IPS-NIHi7 (cell line): Measurements from ENCODE around the gene SAP25.

ENCODE experiments used
- DNase-seq: peaks from one replicate; pipeline ENCODE4 v3.0.0; 2012; ENCODE audit warnings: mixed read lengths; ENCODE audit errors: extremely low spot score

Gene SAP25

GRCh38 chr7:100595188-100595587, 21.5 kb upstream of the SAP25 start:
- DNase-seq = no peak

DNA sequence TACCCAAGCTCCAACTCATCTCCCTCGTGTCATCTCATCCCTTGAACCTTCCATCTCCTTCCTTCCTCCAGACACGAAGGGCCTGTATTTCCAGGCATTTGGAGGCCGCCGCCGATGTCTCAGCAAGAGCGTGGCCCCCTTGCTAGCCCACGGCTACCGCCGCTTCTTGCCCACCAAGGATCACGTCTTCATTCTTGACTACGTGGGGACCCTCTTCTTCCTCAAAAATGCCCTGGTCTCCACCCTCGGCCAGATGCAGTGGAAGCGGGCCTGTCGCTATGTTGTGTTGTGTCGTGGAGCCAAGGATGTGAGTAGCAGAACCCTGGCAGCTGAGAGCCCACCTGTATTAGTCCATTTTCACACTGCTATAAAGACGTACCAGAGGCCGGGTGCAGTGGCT, 17.9 kb upstream of the SAP25 start:
- DNase-seq = no peak

GRCh38 chr7:100590077-100590737, 16.5 kb upstream of the SAP25 start:
- no peak for DNase-seq

DNA sequence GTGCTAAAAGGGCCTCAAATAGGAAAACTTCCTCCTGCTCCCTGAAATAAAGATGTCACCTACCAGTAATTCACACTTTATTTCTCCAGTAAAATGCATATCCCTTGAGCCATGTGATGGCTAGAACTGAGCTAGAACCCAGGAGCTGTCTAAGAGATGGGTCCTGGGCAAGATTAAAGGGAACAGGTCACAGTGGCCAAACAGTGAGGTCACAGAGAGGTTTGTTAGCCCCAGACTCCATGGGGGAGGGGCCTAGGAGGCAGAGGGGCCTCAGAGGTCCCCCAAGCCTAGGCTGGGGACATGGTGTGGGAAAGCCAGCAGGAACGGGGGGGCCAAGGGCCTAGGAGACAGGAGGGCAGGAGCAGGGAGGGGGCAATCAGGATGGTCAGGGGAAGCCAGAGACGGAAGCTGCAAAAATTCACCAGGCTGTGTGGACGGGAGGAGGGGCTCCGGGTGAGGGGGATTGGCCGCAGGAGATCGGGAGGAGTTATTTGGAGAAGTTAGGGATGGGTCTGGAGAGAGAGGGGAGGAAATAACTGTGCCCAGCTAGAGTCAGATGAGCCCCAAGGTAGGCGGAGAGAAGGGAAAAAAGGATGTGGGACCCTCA, 15.7 kb upstream of the SAP25 start:
- peak; percentile 29 for DNase-seq

GRCh38 chr7:100588438-100588837, 14.7 kb upstream of the SAP25 start:
- DNase-seq = no peak

DNA sequence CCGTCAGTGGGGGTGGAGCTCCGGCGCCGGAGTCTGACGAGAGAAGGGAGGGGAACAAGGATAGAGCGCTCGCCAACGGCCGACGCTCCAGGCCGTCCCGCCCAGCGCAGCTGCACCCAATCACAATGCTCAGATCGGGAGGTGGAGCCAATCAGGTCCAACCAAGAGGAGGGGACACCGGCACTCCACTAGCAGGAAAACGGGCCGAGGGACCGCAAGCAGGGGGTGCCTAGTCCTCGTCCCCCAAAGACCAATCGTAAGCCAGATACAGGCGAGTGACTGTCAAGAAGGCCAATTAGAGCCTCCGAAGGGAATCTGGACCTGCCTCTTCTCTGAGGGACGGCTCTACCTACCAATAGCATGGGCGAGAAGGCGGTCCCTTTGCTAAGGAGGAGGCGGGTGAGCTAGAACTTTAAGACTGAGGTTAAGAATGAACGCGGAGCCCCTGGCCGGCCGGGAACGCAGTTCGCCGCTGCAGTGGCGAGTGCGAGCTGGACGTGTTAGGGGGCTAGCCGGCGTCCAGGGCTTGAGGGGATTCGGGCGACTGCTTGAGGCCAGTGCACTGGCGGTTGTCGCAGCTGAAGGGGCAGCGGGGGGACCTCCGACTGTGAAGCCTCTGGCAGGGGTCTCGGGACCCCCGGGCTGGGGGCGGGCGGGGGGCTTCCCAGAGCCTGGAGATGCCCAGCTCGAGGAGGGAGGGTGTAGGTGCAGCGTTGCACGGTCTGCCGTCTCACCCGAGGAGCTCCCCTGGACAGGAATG, 12.7 kb upstream of the SAP25 start, which contains the start of gene FBXO24:
TSS of gene FBXO24 (plus strand) at position 63 of the 760 bp plus-strand sequence. CDS start at position 361, 298 bp downstream.
- peak; percentile 99 for DNase-seq

DNA sequence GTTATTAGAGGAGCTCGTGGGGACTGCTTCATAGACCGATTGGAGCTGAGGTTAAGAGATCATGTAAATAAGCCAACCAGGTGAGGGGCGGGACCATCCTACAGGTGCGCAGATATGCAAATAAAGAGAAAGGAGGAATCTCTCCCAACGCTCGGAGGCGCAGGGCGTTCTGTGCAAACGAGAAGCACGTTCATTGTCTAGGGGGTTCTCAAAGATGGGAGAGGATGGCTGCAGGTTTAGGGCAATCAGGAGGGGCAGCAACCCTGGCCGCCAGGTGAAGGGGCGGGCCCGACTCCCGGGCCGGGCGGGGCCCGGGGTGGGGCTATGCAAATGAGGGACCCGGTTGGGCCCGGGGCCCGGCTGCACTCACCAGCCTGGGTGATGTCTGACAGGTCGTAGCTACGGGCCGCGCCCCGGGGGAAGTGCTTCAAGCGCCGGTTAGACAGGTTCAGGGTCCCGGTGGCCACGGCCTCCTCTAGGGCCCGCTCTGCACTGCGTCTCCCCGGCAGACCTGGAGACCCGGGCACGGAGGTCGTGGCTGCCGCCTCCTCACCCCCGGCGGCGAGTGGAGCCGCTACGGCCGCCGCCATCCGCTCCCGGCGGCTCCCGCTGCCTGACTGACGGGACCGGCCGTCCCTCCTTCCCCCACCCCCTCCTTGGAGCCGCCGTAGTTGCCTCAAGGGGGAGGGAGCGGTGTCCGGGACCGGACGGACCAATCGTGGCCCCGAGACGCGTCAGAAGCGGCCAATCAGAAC, 12.0 kb upstream of the SAP25 start, which contains the start of gene LRCH4:
TSS of gene LRCH4 (minus strand) at position 619 of the 755 bp plus-strand sequence. CDS start at position 590, 29 bp downstream.
- DNase-seq = peak; percentile 78

DNA sequence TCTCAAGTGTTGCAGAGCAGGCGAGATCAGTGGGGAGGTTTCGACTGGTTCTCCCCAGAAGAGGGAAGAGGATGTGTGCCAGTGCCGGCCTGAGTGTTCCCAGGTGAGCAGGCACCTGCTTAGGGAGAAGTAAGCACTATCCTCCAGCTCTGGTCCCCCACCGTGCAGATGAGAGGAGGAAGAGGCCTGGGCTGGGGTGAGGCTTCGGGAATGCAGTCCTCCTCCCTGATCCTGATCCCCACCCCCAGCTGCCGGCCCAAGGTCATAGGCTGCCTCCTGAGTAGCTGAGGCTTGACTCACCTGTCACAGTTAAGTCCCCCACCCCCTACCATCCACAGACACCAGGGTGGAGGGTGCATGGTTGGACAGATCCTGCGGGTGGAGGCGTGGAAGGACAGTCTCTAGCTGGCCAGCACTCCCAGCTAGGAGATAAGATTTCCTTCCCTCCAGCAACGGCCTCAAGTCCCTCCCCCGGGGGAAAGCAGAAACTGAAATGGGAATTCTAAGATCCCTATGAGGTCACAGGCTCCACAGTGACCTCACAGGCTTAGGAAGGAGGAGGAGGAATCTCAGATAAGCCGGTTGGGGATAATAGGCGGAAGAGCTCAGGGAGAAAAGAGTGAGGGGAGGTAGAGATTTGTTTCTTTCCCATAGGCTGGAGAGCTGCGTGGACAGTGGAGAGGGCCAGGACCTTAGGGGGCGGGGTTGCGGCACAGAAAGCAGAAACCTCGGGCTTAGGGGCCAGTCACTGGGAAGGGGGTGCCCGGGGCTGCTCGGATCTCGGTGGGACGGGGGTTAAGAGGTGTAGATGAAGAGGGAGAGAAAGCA, 11.2 kb upstream of the SAP25 start:
- DNase-seq = peak; percentile 70

- no peak for DNase-seq
Measured at GRCh38 chr7:100584054-100584682, 10.5 kb upstream of the SAP25 start.

- no peak for DNase-seq
Measured at GRCh38 chr7:100583132-100584053, 9.7 kb upstream of the SAP25 start.

DNA sequence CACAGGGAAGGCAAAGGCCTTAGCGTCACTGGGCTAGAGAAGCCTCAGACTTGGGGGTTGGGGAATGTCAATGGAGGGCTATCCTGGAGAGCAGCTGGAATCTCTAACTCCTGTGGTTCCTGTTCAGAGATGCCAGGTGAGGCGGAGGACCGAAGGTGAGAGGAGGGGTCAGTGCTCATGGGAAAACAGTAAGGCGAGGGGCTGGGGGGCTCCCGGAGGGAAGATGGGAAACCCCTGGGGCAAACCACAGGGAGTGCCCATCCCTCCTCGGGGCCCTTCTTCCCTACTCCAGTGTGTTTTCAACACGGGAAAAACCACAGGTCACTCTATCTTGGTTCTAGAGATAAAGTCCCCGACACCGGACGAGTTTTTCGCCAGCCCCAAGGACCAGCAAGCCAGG, 8.9 kb upstream of the SAP25 start:
- DNase-seq = no peak

DNA sequence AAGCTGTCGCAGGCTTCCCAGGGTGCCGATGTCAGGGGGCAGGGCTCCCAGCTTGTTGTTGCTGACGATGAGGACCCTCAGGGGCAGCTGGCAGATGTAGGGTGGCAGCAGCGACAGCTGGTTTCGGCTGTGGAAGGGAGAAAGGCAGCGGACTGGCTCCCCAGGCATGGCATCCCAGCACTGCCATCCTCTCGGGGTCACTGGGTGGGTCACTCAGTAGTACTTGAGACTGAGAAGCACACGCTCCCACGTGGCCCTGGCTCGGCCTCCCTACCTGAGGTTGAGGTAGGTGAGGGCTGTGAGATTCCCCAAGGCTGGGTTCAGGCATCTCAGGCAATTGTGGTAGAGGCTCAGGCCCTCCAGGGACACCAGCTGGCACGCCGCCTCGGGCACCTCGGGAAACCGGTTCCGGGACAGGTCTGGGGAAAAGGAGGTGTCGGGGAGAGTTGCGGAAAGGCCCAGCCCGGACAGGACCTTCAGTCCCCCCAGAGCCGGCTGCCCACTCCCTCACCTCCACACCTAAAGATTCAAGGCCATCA, 8.4 kb upstream of the SAP25 start:
- no peak for DNase-seq

DNA sequence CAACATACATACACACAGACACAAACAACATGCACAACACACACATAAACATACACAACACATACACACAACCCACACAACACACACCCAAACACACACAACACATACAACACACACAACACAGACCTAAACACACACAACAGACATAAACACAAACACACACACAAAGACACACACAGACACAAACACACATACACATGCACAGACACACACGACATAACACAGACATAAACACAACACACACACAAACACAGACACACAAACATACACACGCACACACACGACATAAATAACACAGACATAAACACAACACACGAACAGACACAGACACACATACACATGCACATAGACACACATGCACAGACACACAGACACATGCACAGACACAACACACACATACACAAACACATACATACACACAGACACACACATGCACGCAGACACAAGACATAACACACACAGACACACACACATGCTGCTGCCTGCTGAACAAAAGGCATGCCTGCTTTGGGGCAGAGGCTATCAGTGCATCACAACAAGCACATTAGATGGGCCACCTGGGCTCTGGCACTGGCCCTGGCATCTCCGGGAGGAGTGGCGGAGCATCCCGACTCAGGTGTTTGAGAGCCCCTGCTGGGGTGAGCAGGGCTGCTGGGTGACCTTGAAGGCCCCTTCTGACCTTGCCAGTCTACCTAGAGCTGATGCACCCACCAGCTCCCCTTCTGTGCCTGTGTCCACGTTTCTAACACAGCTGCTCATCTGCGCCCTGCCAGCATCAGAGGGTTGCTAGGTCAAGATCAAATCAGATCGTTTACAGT, 7.0 kb upstream of the SAP25 start:
- DNase-seq = no peak

GRCh38 chr7:100578246-100579183, 4.8 kb upstream of the SAP25 start:
- DNase-seq = no peak

DNA sequence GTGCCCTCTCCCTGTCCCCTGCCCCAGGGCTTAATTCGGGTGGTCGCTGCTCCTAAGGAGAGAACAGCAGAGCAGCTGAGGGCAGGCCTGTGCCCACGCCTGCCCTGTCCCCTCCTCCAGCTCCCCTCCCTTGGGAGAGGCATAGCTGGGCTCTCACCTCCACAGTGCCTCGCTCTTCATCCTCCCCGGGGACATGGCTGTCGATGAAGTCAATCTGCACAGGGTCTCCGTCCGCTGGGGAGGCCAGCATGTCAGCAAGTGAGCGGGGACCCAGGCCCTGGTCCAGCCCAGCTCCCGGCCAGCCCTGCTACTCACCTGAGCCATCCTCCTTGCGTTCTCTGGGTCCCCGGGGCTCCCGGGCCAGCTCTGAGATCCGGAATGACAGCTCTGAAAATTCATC, 3.8 kb upstream of the SAP25 start:
- DNase-seq = no peak

DNA sequence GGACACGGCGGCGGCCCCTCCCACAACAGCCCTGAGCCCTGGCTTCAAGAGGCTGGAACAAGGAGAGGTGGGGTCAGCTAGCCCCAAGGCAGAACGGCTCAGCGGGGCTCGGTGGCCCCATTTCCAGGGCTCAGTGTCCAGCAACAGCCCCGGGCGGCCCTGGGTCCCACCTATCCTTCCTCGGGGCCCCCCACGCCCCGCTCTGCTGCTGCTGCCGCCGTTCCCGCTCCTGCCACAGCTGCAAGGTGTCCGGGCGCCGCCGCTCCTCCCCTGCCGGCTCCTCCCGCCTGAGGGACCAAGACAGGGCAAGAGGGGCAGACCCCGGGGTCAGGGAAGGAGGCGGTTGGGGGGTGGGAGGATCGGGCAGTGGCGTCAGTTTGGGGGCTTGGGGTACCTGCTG, 3.4 kb upstream of the SAP25 start:
- no peak for DNase-seq

DNA sequence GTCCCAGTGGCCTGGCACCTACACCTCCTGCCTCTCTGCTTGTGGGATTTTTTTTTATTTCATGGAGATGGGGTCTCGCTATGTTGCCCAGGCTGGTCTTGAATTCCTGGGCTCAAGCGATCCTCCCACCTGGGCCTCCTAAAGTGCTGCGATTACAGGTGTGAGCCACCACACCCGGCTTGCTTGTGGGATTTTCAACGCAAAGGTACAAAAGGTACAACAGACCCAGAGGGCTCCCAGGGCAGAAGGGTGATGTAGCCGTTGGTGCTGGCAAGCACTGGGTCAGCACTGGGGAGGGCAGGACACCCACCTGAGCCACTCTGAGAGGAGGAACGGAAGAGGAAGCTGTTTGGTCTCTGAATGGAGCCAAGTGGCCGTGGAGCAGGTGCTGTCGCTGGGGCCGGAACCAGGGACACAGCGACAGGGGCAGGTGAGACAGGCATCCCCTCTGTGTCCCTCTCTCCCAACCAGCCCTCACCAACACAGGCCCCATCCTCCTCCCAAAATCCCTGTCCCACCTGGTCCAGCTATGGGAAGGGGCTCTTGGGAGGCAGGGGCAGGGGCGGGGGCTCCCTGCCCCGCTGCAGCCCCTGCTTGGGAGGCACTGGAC, 2.8 kb upstream of the SAP25 start:
- no peak for DNase-seq
